ENCODE results near the gene SLC36A3. TPM values are rescaled to one million over a fixed set of nuclear protein-coding genes. Genes with fewer than 3 reads are reported as not detected.

Gene SLC36A3
- total and polyA plus RNA-seq, 2 of the 8 experiments (the other 6 are each of a cell fraction or from before 2014, with no cell fraction given): not detected

- FAIRE-seq: no peak
- Histone ChIP-seq H2BK20ac (ENCODE audit: low read length) (no peak overlapping the region), H4K8ac (ENCODE audit: extremely low read depth, insufficient read depth, low read length) (no peak overlapping the region), H3K56ac (replicated peaks; ENCODE audit: insufficient read length, low read depth, low read length) (no peak overlapping the region), H3K4me2 (ENCODE audit: insufficient read depth in 1 of 2, low read depth in 2 of 2, low read length in 2 of 2) (peak overlapping the region in 1 of 2 experiments; percentile 99; a peak in 2 of 4 replicates), H2BK15ac (ENCODE audit: low read length) (no peak overlapping the region), H3K4me3 (ENCODE audit: extremely low read depth in 1 of 4, insufficient read depth in 2 of 4, low read depth in 3 of 4, low read length in 4 of 4) (no peak overlapping the region), H3K9ac (replicated peaks in 1 of 4; ENCODE audit: extremely low read depth in 1 of 4, low read depth in 3 of 4, low read length in 3 of 4) (no peak overlapping the region), H3K4ac (replicated peaks; ENCODE audit: insufficient read length, low read depth, low read length) (no peak overlapping the region), H2BK12ac (ENCODE audit: low read depth, low read length) (no peak overlapping the region), H2AFZ (ENCODE audit: low read length) (peak overlapping the region; percentile 22; the same call in 1 of the 2 replicates), H3K27ac (ENCODE audit: low read depth, low read length) (no peak overlapping the region), H2BK5ac (ENCODE audit: low read depth, low read length) (no peak overlapping the region), H3K27me3 (replicated peaks in 1 of 4; ENCODE audit: control insufficient read depth in 3 of 4, extremely low read depth in 1 of 4, insufficient read depth in 3 of 4, low read length in 3 of 4) (no peaks in the 10 kb centered on the region), H2AK5ac (ENCODE audit: low read depth, low read length) (no peak overlapping the region), H3K18ac (ENCODE audit: extremely low read depth, low read length) (no peak overlapping the region), H3K4me1 (replicated peaks in 1 of 4; ENCODE audit: control insufficient read depth in 3 of 4, insufficient read depth in 4 of 4, low read length in 3 of 4) (peaks cover 0 to 5% (median 3%) of the 10 kb centered on the region in 4 experiments; a peak in 6 of 7 replicates), H3K79me2 (ENCODE audit: control insufficient read depth in 1 of 2, insufficient read depth in 2 of 2, low read length in 2 of 2) (peaks cover 0 to 8% of the 10 kb centered on the region in 2 experiments; a peak in 1 of 4 replicates), H3K23me2 (ENCODE audit: low read depth, low read length) (peaks cover 6% of the 10 kb centered on the region; the same call in 1 of the 2 replicates), H4K5ac (ENCODE audit: insufficient read length, low read depth, low read length) (no peak overlapping the region), H3K14ac (ENCODE audit: insufficient read length) (no peak overlapping the region), H4K91ac (replicated peaks; ENCODE audit: insufficient read length, low read length) (no peak overlapping the region), H3K36me3 (ENCODE audit: control insufficient read depth in 2 of 4, insufficient read depth in 4 of 4, low read length in 3 of 4) (no peaks in the 10 kb centered on the region; a peak in 1 of 8 replicates), H3K23ac (ENCODE audit: insufficient read length) (no peak overlapping the region), H3K79me1 (ENCODE audit: low read depth, low read length) (no peaks in the 10 kb centered on the region), H4K20me1 (replicated peaks in 1 of 2; ENCODE audit: control insufficient read depth in 1 of 2, insufficient read depth in 2 of 2, low read length in 2 of 2) (no peaks in the 10 kb centered on the region), H3K9me3 (ENCODE audit: insufficient read depth in 2 of 2, low read depth in 1 of 2, low read length in 1 of 2) (no peaks in the 10 kb centered on the region), H2BK120ac (replicated peaks; ENCODE audit: low read depth, low read length) (no peak overlapping the region)
- DNase-seq (ENCODE audit: low read depth in 1 of 2, low spot score in 2 of 2): no peak
- WGBS, 2 experiments (ENCODE audit: extremely low coverage in 1 of 2, insufficient coverage in 1 of 2, insufficient read length in 1 of 2, insufficient replicate concordance in 2 of 2, low coverage in 1 of 2, low lambda C conversion rate in 2 of 2, missing lambda C conversion rate in 1 of 2): 88% methylated on average over 4 of the region's 4 CpGs; no CpG with 5 or more reads in 1 of the 2 experiments
- POLR2A ChIA-PET (ENCODE audit: partially characterized antibody): interaction anchor here (1.4 to 1.5 kb wide), 2 partner anchors 10 to 13 kb away, joined by 4 to 12 read pairs; no protein-coding TSS in a partner anchor
- no peak for TF ChIP-seq CHD2 (IDR thresholded peaks at IDR 0.05; ENCODE audit: low read length)
- TF ChIP-seq TAF1 (IDR thresholded peaks at IDR 0.05; ENCODE audit: low read depth, low read length): no peak
- TF ChIP-seq CREB1 (IDR thresholded peaks at IDR 0.05): no peak
- no peak for TF ChIP-seq SP4 (IDR thresholded peaks at IDR 0.05; ENCODE audit: low read length)
- TF ChIP-seq JUN (IDR thresholded peaks at IDR 0.05; ENCODE audit: low read depth, low read length): no peak
- no peak for TF ChIP-seq KDM4A (IDR thresholded peaks at IDR 0.05; ENCODE audit: low read depth, low read length, severe bottlenecking)
- no peak for TF ChIP-seq TBP (IDR thresholded peaks at IDR 0.05; ENCODE audit: low read depth, low read length)
- TF ChIP-seq RAD21 (IDR thresholded peaks at IDR 0.05 in 1 of 2, conservative IDR thresholded peaks at IDR 0.05 in 1 of 2; ENCODE audit: low read depth in 2 of 2, low read length in 2 of 2): no peak
- no peak for TF ChIP-seq SIX5 (IDR thresholded peaks at IDR 0.05; ENCODE audit: low read depth, low read length)
- TF ChIP-seq USF2 (IDR thresholded peaks at IDR 0.05; ENCODE audit: low read length): no peak
- TF ChIP-seq SP2 (IDR thresholded peaks at IDR 0.05; ENCODE audit: low read length): no peak
- no peak for TF ChIP-seq SAP30 (IDR thresholded peaks at IDR 0.05; ENCODE audit: insufficient read depth, insufficient replicate concordance, low read length)
- CTCF ChIA-PET (ENCODE audit: partially characterized antibody): interaction anchor here (0.6 to 5.1 kb wide), 6 partner anchors 10 to 88 kb away, joined by 3 to 36 read pairs (median 3); no protein-coding TSS in a partner anchor
These were observed 51.9 kb downstream of the SLC36A3 start for GRCh38 chr5:151251621-151252020.

All from H1 (cell line).